NCI-H187 (cell line): ENCODE measurements around the gene EPS8L3.
"Not testable (repeated sequence)": the region's sequence is repeated elsewhere in the genome, so short reads cannot be mapped to it uniquely, and the experiment has no call there.

Experiments used
- DNase-seq, 2 experiments: peaks; one replicate each; lab custom pipeline; 2025; lab: John Stamatoyannopoulos, UW

Gene EPS8L3

GRCh38 chr1:109763646-109764415 lies at the start of gene EPS8L3:
Gene EPS8L3, minus strand, starts transcription at chr1:109763923. Its CDS starts 2,174 bp downstream, at chr1:109761749.
- no peak for DNase-seq

- no peak for DNase-seq
Measured at GRCh38 chr1:109812691-109813393, 49.1 kb upstream of the EPS8L3 start.

GRCh38 chr1:109808703-109809102 lies 45.0 kb upstream of the EPS8L3 start:
- DNase-seq = no peak

GRCh38 chr1:109807822-109808680 lies 44.3 kb upstream of the EPS8L3 start:
- DNase-seq = no peak

- no peak for DNase-seq
Measured at GRCh38 chr1:109807402-109807801, 43.7 kb upstream of the EPS8L3 start.

GRCh38 chr1:109806733-109807400 lies 43.1 kb upstream of the EPS8L3 start:
- DNase-seq = no peak

- DNase-seq = no peak
Measured at GRCh38 chr1:109805486-109806165, 41.9 kb upstream of the EPS8L3 start.

GRCh38 chr1:109804660-109805059 lies 40.9 kb upstream of the EPS8L3 start:
- no peak for DNase-seq

GRCh38 chr1:109803901-109804331 lies 40.2 kb upstream of the EPS8L3 start:
- no peak for DNase-seq

GRCh38 chr1:109802901-109803561 lies 39.3 kb upstream of the EPS8L3 start:
- DNase-seq = no peak

- no peak for DNase-seq
Measured at GRCh38 chr1:109802136-109802900, 38.6 kb upstream of the EPS8L3 start.

GRCh38 chr1:109801791-109802135 lies 38.0 kb upstream of the EPS8L3 start:
- no peak for DNase-seq

- DNase-seq = no peak
Measured at GRCh38 chr1:109800291-109800690, 36.6 kb upstream of the EPS8L3 start.

GRCh38 chr1:109799445-109799844 lies 35.7 kb upstream of the EPS8L3 start:
- no peak for DNase-seq

GRCh38 chr1:109797303-109797595 lies 33.5 kb upstream of the EPS8L3 start:
- DNase-seq = not testable (repeated sequence)

- no peak for DNase-seq
Measured at GRCh38 chr1:109796484-109797302, 33.0 kb upstream of the EPS8L3 start.

- no peak for DNase-seq
Measured at GRCh38 chr1:109794319-109795132, 30.8 kb upstream of the EPS8L3 start.

- DNase-seq = no peak
Measured at GRCh38 chr1:109793486-109794318, 30.0 kb upstream of the EPS8L3 start.
